HepG2 (cell line): ENCODE results near the gene ZFPM1.
"Not testable (repeated sequence)": the region's sequence is repeated elsewhere in the genome, so short reads cannot be mapped to it uniquely, and the experiment has no call there.

Source experiments
- ARHGAP35 ChIP-seq: sonication (generic); formaldehyde crosslinking; IDR thresholded peaks from 2 replicates; pipeline ENCODE4 v1.9.0; 2022; ENCODE audit warnings: mild to moderate bottlenecking, inconsistent platforms, moderate library complexity, missing genetic modification reagents, borderline replicate concordance
- CBX5 ChIP-seq: sonication (generic); formaldehyde crosslinking; IDR thresholded peaks from 2 replicates; pipeline ENCODE4 v1.4.0; 2020; ENCODE audit warnings: missing genetic modification reagents, borderline replicate concordance
- CTCF ChIP-seq: sonication (generic); formaldehyde crosslinking; IDR thresholded peaks from 2 replicates; pipeline ENCODE4 v1.5.0; 2020; ENCODE audit warnings: mild to moderate bottlenecking, missing genetic modification reagents, moderate library complexity
- ESRRA ChIP-seq: sonication (generic); formaldehyde crosslinking; IDR thresholded peaks from 2 replicates; pipeline ENCODE4 v1.5.1; 2020; ENCODE audit warnings: mild to moderate bottlenecking, low read depth, missing genetic modification reagents
- HOMEZ ChIP-seq: IDR thresholded peaks from 2 replicates; pipeline ENCODE4 v1.6.1; 2016; ENCODE audit warnings: low read depth
- NR3C1 ChIP-seq: sonication (generic); formaldehyde crosslinking; IDR thresholded peaks from 2 replicates; pipeline ENCODE4 v1.4.0; 2020; ENCODE audit warnings: missing genetic modification reagents
- POLR2A ChIP-seq, 2 experiments: IDR thresholded peaks; 2 replicates each; pipeline ENCODE4 v1.6.1; 2011; ENCODE audit warnings: low read depth in 2 of 2, low read length in 2 of 2, mild to moderate bottlenecking in 1 of 2, moderate library complexity in 1 of 2; ENCODE audit not compliant: insufficient read depth in 1 of 2
- SNAPC5 ChIP-seq: sonication (generic); formaldehyde crosslinking; IDR thresholded peaks from 2 replicates; pipeline ENCODE4 v1.8.1; 2023; ENCODE audit warnings: mild to moderate bottlenecking, missing genetic modification reagents, borderline replicate concordance
- ZFP1 ChIP-seq: IDR thresholded peaks from 2 replicates; pipeline ENCODE4 v1.6.1; 2016
- ZNF124 ChIP-seq: sonication (generic); formaldehyde crosslinking; IDR thresholded peaks from 2 replicates; pipeline ENCODE4 v1.4.0; 2020; ENCODE audit warnings: missing genetic modification reagents
- ZNF337 ChIP-seq: sonication (generic); formaldehyde crosslinking; IDR thresholded peaks from 2 replicates; pipeline ENCODE4 v1.5.1; 2020; ENCODE audit warnings: missing genetic modification reagents, low read depth, mild to moderate bottlenecking, borderline replicate concordance
- ZNF441 ChIP-seq: sonication (generic); formaldehyde crosslinking; IDR thresholded peaks from 2 replicates; pipeline ENCODE4 v1.7.0; 2021; ENCODE audit warnings: missing genetic modification reagents, borderline replicate concordance
- ZNF562 ChIP-seq: sonication (generic); formaldehyde crosslinking; IDR thresholded peaks from 2 replicates; pipeline ENCODE4 v1.8.0; 2022; ENCODE audit warnings: missing genetic modification reagents, borderline replicate concordance

- not testable (repeated sequence) for TF ChIP-seq ZNF124 (CRISPR knock-in tag); SNAPC5; ESRRA (CRISPR knock-in tag); ZNF441 (CRISPR knock-in tag); ZNF562 (CRISPR knock-in tag); CBX5; HOMEZ (CRISPR knock-in tag); ZNF337; POLR2A (IDR thresholded peaks at IDR 0.05; ENCODE audit: insufficient read depth in 1 of 2, low read depth in 2 of 2, low read length in 2 of 2); NR3C1; CTCF (CRISPR knock-in tag); ZFP1 (CRISPR knock-in tag); ARHGAP35
Measured at GRCh38 chr16:88485366-88485741, 32.3 kb downstream of the ZFPM1 start.
